GM18858 (cell line): ENCODE data around the gene SORCS2.

Experiments
- ATAC-seq: cut with Tn5 transposase; IDR thresholded peaks from one replicate; pipeline ENCODE4 v1.9.1; 2021; ENCODE audit not compliant: unreplicated experiment

SORCS2 gene

DNA sequence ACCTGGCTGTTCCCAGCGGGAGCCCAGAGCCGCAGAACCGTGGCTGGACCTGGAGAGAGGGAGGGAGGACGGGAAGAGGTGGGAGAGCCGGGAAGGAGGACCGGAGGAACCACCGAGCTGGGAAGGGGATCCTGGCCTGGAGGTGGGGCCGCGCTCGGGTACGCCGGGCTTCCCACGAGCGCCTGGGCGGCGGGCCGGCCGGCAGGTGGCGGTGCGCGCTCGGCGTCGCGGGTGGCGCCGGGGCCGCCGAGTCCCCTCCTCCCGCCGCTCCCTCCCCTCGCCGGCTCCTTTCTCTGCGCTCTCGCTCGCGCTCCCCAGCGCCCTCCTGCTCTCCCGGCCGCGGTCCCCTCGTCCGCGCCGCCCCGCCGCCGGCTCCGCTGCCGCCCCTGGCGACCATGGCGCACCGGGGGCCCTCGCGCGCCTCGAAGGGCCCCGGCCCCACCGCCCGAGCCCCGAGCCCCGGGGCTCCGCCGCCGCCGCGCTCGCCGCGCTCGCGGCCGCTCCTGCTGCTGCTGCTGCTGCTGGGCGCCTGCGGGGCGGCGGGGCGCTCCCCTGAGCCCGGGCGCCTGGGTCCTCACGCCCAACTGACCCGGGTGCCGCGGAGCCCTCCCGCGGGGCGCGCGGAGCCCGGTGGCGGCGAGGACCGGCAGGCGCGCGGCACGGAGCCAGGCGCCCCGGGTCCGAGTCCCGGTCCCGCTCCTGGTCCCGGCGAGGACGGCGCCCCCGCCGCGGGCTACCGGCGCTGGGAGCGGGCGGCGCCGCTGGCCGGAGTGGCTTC, at the start of gene SORCS2:
Gene SORCS2 (plus strand): TSS at position 287 of the 778 bp plus-strand sequence.
- no peak for ATAC-seq

DNA sequence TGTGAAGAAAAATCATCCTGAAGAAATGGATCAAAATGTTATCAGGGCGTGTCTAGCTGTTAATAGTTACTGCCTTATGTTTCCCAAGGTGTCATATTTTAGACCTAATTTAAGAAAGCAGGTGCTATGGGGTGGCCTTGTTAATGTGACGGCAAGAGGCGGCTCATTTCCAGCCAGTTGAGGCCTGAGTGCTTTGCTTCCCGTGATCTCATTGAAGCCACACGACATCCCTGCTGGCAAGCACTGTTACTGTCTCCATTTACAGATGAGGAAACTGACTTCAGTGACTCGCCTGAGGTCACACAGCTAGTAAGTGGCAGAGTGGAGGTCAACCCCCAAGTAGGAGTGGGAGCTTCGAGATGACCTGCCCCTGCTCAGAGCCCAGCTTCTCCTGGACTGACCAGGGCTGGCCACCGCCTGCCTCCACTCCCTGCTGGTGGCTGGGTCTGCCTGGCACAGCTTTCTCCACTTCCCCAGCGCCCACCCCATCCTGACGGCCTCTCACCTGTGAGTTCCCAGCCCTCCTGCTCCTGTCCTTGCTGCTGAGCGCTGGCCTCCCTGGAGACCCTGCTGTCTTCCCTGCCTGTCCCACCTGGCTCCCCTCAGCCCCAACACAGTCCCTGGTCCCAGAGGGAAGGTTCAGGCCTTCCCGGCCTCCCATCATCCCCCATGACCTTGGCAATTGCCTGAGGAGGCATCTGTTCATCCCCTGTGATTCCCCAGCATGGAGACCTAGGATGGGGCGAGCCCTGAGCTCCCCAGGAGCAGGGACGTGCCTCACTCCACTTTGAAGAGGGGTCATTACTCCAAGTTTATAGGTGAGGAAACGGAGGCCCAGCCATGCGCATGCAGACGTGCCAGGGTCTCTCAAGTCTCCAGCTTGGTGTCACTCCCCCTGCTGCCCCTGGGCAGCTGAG, 47.7 kb upstream of the SORCS2 start:
- ATAC-seq, result no peak

- no peak for ATAC-seq
These were observed 46.9 kb upstream of the SORCS2 start for GRCh38 chr4:7145291-7145934.

DNA sequence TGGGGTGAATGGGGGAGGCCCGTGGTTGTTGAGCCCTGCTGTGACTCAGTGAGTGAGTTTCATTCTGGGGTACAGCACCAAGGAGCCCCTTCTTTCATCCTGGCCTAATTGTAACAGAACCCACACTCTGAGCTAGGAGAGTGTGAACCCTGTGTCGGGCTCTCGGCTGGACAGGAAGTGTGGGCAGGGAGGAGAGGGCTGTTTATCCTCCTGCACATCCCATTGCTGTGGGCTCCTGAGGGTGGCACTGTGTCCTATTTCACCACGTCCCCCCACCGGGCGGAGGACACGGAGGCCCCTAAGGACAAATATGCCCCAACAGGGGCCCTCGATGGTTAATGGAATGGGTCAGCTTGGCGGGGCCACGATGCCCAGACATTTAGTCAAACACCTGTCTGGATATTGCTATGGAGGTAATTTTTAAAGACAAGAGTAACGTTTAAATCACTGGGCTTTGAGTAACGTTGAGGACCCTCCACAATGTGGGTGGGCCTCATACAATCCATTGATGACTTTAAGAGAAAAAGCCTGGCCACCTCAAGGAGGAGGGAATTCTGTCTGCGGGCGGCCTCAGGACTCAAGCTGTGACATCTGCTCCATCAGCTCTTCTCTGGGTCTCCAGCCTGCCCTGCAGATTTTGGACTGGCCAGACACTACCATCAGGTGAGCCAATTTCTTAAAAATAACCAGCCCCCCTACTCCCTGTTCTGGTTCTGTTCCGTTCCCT, 46.1 kb upstream of the SORCS2 start:
- no peak for ATAC-seq

GRCh38 chr4:7146786-7147115, 45.6 kb upstream of the SORCS2 start:
- ATAC-seq, result no peak

- no peak for ATAC-seq
These were observed 45.1 kb upstream of the SORCS2 start for GRCh38 chr4:7147261-7147660.

GRCh38 chr4:7147661-7148310, 44.6 kb upstream of the SORCS2 start:
- ATAC-seq, result no peak

- no peak for ATAC-seq
These were observed 44.0 kb upstream of the SORCS2 start for GRCh38 chr4:7148337-7148736.

GRCh38 chr4:7150036-7150635, 42.2 kb upstream of the SORCS2 start:
- ATAC-seq, result no peak

- ATAC-seq, result no peak
These were observed 40.6 kb upstream of the SORCS2 start for GRCh38 chr4:7151668-7152227.

GRCh38 chr4:7153711-7154110, 38.6 kb upstream of the SORCS2 start:
- no peak for ATAC-seq

DNA sequence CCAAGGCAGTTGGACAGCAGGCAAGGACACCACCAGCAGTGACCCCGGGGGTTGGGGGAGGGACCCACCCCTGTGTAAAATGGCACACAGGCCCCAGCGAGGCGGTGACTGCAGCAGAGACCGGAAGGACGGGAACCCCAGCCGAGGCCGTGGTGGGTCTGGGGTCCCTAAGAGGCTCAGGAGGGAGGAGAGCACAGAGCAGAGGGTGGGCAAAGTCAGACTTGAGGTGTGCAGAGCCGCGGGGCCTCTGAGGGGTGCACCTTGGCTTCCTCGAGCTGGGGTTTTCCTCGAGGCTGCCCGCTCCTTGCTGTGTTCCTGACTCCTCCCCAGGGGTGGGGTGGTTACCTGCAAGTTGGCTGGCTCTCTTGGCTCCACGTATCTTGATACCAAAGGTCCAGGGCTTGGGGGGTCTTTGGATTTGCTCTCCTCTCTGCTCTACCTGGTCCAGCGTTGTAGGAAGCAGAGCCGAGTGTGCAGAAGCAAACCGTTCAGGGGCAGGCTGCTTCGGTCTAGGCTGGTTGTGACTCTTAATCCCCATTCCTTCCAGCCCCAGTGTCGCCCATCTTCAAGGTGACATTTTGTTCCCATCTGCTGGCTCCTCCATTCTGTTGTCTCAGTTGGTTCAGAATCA, 37.9 kb upstream of the SORCS2 start:
- ATAC-seq, result no peak

GRCh38 chr4:7155590-7156071, 36.7 kb upstream of the SORCS2 start:
- no peak for ATAC-seq

- no peak for ATAC-seq
These were observed 36.0 kb upstream of the SORCS2 start for GRCh38 chr4:7156328-7156727.

DNA sequence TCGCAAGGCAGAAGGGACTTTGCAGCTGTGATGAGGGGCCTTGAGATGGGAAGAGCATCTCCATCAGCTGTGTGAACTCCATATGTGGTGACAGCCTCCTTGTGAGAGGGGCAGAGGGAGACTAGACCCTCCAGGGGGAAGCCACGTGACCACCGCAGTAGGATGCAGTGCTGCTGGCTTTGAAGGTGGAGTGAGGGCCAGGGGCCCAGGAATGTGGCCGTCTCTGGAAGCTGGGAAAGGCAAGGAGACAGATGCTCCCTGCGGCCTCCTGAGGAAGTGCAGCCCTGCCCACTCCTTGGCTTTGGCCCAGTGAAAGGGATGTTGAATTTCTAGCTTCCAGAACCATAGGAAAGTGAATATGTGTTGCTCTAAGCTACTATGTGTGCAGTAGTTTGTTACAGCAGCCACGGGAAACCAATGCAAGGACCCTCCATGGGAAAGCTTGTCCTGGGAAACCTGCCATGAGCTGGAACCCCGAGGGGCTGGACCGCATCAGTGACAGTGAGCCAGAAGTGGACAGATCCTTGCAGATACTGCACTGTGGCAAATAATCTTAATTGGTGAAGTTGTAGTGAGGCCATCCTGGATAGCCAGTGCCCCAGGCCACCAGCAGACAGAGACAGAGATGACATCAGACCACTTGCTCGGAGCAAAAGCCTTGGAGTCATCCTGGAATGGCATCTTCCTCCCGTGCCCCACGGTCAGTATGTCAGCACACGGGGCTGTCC, 35.4 kb upstream of the SORCS2 start:
- no peak for ATAC-seq

- ATAC-seq, result no peak
These were observed 34.7 kb upstream of the SORCS2 start for GRCh38 chr4:7157666-7158065.

DNA sequence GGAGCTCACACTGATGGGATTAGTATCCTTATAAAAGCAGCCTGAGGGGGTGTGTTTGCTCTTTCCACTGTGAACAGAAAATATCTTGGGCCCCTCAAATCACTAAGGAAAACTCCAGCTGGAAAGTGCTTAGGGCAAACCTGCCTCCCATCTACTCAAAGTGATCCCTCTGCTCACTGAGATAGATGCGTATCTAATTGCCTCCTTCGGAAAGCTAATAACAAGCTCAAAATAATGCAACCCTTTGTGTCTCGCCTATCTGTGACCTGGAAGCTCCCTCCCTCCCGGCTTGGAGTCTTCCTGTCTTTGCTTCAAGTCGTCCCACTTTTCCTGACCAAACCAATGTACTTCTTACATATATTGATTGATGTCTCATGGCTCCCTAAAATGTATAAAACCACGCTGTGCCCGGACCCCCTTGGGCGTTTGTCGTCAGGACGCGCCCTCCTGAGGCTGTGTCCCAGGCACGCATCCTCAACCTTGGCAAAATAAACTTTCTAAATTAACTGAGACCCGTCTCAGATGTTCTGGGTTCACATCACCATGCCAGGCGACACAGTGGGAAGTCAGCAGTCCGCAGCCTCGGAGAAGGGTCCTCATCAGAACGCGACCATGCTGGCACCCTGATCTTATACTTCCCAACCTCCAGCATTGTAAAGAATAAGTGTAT, 34.1 kb upstream of the SORCS2 start:
- no peak for ATAC-seq

GRCh38 chr4:7158991-7159390, 33.3 kb upstream of the SORCS2 start:
- ATAC-seq, result no peak
